Dedifferentiated amniotic fluid mesenchymal stem cell (primary cell): ENCODE results near the gene NKAPL.

Experiments used
- DNase-seq: peaks from one replicate; pipeline ENCODE4 v3.0.0-alpha.2; 2016; ENCODE audit errors: extremely low spot score

Gene NKAPL

DNA sequence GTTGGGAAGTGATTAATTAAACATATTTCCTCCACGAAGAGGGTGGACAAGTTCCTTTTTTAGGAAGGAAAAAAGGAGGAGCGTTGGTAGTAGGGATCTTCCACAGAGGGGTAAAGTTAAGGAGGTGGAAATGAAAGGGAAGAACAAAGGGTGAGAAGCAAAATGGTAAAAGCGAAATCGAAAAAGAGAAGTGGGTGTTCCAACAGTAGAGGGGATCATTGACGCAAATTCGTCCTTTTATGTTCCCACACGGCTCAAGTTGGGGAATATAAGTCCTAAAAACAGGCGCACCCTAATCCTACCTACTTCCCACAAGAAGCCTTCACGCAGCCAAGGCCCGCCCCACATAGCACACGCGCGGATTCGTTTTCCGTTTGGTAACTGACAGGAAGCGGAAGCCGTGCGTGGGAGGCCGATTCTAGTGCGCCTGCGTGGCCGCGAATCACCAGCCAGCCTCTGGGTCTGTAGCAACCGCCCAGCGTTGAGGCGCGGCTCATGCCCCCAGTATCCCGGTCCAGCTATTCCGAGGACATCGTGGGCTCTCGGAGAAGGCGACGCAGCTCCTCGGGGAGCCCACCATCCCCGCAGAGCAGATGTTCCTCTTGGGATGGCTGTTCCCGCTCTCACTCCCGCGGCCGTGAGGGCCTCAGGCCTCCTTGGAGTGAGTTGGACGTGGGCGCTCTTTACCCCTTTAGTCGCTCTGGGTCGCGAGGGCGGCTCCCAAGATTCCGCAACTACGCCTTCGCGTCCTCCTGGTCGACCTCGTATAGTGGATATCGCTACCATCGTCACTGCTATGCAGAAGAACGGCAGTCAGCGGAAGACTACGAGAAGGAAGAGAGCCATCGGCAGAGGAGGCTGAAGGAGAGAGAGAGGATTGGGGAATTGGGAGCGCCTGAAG lies at the start of gene NKAPL:
TSS of gene NKAPL (plus strand) at position 421 of the 901 bp plus-strand sequence. CDS start at position 496, 75 bp downstream.
- DNase-seq: peak; percentile 30

DNA sequence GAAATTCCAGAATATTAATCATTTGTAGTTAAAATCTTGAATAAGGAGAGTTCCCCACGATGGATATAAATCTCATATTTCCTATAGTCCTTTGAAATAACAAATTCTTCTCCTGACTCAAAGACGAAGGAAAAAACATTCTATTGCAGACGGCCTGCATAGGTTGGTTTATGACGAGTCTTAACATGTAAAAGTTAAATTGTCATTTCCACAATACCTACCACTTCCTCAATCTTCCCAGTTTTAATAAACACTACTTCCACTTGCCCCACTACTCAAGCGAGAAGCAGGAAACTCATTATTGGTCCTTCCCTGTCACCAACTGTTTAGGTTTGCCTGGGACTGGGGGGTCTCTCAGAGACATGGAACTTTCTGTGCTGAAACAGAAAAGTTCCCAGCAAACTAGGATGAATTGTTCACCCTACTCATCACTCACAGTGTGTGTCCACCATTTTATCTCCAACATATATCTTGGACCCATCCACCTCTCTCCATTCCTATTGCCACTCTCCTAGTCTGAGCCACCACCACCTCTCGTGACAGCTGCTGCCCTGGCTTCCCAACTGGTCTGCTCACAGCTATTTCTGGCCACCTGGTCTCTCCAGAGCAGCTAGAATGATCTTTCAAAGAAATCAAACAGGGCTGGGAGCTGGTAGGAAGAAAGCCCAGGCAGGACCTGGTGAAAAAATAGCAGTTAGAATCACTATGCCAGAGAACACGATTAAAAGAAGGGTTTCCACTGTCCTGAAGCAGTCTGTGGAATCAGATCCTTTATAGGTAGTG lies 49.2 kb upstream of the NKAPL start:
- DNase-seq: no peak

DNA sequence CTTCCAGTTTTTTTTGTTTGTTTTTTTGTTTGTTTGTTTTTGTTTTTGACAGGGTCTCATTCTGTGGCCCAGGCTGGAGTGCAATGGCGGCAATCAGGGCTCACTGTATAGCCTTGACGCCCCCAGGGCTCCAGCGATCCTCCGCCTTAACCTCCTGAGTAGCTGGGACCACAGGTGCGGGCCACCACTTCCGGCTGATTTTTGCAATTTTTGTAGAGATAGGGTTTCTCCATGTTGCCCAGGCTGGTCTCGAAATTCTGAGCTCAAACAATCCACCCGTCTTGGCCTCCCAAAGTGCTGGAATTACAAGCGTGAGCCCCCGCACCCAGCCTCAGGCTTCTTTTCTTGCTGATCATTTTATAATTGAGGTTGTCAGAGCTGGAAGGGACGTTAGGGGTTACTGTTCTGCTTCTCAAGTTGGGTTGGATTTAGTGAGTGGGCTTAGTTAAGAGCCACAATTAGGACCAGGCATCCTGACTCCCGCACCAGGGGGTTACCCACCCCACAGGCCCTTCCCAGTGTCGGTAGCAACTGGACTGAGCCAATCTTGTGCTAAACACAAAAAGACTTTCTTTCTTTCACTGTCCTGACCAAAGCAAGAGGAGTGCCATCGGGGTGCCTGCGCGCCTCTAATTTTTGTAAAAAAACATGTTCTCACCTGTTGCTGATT lies 47.1 kb upstream of the NKAPL start:
- DNase-seq: no peak

DNA sequence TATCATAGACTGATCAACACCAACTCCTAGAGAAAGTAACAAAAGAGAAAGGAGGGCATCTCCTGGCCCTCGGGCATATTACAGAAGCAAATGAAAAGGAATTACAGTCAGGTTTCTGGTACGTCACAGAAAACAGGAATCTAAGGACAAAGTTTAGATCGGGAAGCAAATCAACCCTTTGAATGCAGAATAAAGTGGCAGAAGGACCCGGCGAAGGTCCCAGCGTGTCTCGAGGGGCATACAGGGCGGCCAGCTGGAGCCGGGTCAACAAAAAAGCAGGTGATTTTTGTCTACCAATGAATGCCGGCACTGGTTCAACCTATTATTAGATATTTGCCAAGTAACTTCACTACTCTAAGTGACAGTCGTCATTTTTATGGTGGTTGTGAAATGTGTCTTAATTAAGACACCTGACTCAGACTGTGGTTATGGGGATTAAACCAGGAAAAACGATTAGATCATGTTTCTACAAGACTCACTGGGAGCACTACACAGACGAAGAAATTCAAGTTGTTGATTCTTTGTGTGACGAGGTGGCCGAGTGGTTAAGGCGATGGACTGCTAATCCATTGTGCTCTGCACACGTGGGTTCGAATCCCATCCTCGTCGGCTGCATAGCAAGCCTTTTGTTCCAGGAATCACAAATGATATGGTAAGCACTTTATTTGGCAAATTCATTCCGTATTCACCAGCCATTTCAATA lies 46.4 kb upstream of the NKAPL start:
- DNase-seq: peak; percentile 87

DNA sequence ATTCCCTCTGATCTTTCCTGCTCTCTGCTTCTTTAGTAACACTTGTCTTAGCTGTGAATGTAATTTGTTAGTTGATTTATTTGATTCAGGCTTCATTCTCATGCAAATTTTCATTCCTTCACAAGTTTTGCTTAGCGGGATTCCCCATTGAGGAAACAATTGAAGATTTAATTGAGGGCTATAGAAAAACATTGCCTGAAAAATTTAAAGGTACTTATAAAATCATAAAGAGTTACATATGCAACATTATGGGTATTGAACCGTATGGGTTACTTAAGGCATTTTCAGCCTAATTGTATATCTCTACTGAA lies 45.9 kb upstream of the NKAPL start:
- DNase-seq: no peak

DNA sequence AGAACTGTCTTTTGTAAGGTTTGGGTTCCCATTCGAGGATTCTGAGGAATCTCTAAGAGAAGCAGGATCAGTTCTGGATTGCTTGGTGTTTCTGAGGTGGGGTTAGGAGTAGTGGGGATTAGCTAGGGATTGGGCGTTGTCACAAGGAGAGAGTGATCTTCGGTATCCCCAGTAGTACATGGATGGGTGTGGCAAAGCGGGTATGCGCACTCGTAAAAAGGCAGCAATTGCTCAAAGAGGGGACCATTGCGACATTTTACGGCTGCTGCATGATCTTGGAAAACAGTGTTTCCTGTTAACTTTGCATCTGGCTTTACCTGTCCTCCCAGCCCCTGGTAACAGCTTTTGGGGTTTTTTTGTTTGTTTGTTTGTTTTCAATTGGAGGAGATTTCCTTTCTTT lies 43.7 kb upstream of the NKAPL start:
- DNase-seq: no peak

DNA sequence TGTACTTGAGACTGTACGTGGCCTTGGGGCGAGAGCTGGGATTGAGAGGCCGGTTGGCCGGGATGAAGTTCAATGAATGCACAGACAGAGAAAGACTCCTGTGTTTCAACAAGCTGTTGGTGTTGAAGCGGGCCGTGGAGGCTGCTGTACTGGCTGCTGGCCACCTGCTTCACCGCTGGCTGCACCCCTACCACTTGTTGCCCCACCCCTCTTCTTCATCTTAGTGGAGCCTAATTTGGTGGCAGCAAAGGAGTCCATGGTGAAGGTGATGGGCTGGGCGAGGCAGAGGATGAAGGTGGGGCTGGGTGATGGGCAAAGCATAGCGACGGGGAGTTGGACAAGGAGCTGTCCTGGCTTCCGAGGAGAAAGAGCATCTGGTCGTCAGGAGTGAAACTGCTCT lies 41.2 kb upstream of the NKAPL start:
- DNase-seq: no peak

DNA sequence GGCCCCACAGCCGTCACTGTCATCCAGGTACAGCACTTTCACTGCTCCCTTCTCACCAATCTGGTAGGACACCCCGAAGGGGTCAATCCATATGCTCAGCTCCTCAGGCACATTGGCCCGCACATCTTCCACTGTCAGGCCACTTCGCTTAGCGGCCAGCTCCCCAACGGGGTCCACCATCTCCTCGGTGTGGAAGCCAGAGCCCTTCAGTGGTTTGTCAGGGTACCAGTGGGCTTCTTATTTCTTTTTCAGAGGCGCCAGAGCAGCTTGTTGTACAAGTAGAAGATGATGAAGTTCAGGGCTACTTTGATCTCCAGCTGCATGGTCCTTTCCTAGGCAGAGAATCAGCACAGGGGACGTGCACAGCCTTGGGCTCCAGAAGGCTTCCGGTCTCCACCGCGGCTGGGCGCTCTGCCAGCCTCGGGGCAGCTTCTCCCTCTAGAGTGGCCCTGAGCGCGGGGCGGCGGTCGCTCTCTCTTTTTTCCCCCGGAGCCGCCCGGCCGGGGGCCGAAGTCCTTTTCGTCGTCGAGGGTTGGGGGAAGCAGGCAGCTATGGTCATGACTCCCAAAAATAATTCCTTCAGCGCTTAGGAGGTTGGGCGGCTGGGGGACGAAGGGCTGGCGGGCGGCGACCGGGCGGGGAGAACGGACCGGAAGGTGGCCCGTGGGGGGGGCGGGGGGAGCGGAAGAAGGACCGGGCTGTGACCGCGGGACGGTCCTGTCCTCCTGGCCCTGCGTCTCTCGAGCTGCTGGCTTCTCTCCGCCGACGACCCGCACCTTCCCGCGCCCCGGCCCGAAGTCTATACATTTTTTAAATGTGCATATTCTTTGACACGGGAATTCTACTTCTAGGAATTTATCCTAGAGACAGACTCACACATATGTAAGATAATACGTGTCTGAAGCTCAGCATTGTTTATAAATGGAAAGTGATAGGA lies 40.5 kb upstream of the NKAPL start:
- peak; percentile 47 for DNase-seq

DNA sequence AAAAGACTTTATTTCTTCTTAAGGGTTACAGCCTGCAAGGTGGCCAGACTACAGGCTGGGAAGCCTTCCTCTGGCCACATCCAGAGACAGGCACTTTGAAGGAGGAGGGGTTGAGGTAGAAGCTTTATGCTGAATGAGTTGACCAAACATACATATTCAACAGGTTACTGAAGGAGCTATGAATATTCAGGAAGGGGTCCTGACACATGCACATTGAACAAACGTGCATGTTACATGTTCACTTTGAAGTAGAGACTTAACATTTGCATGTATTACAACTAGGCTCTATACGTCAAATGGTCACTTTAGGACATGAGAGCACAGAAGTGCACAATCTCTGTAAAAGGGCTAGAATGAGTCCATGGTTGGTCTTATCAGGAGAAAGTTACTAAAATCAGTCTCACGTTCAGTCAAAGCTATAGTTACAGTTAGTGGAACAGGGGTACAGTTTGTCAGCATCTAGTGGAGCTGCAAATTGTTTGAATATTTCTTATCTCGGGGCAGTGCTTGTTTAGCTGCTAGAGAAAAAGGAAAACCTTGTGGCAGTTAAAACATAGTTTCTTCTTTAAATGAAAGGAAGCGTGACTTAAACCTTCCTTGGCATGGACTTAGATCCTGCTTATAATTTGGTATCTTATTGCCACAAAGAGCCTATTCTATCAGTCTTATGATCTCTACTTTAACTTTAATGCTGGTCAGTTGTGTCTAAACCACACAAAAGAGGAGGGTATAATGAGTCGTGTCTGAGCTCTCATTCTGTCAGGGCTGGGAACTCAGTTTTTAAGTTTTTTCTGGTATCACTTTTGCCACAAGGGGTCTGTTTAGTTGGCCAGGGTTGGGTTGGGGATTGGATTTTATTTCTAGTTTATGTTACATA lies 38.6 kb upstream of the NKAPL start:
- DNase-seq: no peak

DNA sequence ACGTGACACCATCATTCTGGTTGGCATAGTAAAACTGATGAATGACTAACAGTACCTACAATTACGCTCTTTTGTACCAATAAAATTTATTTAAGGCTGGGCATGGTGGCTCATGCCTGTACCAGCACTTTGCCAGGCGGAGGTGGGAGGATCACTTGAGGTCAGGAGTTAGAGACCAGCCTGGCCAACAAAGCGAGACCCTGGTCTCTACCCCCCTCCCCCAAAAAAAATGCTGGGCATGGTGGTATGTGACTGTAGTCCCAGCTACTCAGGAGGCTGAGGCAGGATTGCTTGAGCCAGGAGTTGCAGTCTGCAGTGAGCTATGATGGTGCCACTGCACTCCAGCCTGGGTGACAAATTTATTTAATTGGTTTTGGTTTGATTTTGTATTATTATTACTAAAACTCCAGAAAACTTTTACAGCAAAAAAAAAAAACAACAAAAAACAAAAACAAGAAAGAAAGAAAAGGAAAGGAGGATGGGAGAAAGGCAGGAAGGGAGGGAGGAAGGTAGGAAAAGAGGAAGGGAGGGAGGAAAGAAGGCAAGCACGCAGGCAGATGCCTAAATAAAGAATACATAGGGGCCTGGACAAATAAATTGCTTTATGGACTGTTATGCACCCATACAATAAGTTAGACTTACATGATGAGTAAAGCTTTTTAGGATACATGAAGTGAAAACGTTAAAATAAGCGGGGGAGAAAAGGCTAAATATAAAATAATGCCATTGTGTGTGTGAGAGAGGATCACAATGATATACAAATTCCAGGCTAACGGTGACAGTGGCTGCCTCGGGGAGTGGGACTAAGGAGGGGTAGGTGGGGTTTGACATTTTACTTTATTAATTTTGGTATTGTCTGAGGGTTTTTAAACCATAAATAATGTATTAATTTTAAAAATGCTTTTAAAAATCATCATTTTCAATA lies 34.7 kb upstream of the NKAPL start:
- DNase-seq: no peak

DNA sequence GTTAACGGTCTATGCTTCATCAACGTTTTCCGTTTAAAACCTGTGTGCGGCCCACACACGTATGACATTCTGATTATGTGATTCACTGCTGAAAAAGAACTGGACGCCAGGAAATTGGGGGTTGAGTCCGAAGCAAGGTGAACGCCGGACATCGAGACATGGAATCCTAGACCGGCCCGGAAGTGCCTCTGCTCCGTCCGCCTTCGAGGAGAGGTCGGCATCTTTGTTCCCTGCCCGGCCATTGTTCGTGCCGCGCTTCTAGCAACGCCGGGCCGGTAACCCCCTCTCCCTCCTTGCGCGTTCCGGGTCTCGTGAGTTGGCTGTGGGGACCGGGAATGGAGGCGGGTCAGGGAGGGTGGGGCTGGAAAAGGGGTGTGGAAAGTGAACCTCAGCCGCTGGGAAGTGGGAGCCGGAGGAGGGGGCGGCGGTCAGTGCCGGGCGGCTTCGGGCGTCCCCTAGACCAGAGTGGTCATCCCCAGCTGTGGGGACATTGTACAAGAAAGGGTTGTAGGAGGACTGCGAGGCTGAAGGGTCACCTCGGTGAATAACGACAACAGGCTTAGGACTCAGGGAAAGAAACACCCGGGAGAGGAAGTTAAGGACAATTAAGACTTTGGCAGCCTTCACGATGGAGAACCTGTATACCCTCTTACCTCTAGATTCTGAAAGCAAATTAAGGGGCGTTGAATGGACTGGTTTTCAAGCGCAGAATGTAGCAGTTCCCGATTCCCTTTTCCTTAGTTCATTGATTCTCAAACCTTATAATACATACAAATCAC lies 33.9 kb upstream of the NKAPL start, which contains the start of gene ZSCAN9:
TSS of gene ZSCAN9 (plus strand) at position 220 of the 779 bp plus-strand sequence. CDS start 1,810 bp downstream, outside the sequence.
- DNase-seq: peak; percentile 80

DNA sequence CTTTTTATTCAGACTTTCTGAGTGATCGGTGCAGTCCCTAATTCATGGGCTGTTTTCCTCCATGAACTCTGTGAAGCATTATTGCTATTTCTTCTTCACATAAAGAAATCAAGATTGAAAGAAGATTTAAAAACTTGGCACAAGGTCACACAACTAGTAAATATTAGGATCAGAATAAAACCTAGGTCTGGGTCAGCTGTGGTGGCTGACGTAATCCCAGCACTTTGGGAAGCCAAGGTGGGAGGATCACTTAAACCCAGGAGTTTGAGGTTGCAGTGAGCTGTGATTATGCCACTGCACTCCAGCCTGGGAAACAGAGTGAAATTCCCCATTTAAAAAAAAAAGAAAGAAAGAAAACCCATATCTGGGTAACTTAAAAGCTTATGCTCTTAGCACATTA lies 32.6 kb upstream of the NKAPL start:
- DNase-seq: no peak

DNA sequence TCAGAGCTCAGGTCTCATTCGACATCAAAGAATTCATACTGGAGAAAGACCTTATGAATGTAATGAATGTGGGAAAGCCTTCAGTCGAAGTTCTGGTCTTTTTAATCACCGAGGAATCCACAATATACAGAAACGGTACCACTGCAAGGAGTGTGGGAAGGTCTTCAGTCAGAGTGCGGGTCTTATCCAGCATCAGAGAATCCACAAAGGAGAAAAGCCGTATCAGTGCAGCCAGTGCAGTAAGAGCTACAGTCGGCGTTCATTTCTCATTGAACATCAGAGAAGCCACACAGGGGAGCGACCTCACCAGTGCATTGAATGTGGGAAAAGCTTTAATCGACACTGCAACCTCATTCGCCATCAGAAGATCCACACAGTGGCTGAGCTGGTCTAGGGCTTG lies 26.3 kb upstream of the NKAPL start:
- DNase-seq: no peak

DNA sequence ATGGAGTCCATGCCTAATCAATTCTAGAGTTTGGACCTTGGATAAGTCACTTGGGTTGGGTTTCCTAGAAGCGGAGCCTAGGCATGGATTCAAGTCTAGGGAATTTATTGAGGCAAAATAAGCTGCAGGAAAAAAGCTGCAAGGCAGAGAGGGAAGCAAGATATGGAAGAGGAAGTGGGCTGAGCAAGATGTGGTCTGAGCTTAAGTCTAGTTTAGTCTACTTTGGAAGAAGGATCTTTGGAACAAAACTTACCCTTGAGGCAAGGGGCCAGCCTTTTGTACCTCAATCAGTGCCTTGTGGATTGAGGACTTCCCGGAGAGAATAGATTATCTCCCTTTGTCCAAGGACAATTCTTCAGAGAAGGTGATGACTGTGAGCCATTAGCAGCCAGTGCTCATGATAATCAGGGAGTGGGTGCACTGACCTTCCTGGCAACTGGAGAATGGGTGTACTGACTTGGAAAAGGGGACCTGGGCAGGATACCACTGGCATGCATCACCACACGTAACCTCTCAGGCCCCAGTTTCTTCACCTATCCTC lies 23.1 kb upstream of the NKAPL start:
- DNase-seq: no peak

DNA sequence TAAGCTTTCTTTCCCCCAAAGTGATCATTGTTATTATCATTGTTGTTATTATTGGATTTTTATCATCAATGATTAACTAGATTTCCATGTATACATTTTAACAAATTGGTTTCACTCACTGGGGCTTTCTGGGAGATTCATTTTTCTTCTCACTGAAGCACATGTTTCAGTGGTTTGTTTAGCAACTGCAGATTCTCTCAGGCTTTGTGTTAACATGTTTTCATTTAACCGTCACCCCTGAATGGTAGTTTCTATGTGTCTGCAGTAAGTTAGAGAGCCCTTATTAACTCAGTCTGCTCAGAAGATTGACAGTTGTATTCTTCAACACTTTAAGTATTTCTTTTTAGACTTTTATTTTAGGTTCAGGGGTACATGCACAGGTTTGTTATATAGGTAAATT lies 19.5 kb upstream of the NKAPL start:
- DNase-seq: no peak

DNA sequence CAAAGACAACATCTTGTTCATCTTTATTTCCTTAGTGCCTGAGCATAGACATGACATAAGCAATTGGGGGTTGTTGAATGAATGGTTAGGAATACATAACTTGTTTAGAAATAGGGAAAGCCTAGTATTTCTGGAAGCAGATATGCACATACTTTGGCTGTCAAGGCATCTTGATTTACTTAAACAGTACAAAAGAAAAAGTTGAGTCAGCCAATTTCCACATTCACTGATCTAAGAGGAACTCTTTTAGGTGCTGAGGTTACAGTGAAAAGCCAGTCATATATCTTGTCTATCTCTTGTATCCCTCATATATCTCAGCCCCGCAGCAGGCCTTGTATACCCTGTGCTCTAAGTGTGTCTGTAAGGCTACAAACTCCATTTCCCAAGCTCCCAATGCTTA lies 18.6 kb upstream of the NKAPL start:
- DNase-seq: no peak

DNA sequence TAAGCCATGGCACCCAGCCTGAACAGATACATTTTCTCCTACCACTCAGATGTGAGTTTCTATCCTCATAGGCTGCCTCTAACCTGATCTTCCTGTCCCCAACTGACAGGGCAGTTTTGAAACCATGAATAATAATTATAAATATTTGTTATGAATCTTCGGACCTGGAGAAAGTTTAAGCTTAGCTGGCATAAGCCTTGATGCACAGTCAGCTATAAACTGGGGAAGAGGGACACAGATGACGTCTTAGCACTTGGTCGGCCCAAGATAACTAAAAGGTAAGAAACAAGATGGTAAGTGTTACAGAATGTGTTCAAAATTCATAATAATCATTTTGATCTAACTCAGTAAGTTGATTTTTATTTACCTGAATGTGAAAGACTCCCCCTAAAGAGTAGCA lies 15.2 kb upstream of the NKAPL start:
- no peak for DNase-seq
